HepG2 (cell line): ENCODE data around the gene RARS1. TPM values are rescaled to one million over a fixed set of nuclear protein-coding genes. Genes with fewer than 3 reads are reported as not detected.

Experiments used
- ARID4A ChIP-seq: sonication (generic); formaldehyde crosslinking; IDR thresholded peaks from 2 replicates; pipeline ENCODE4 v1.5.0; 2020; ENCODE audit warnings: mild to moderate bottlenecking, missing genetic modification reagents, borderline replicate concordance
- CENPX ChIP-seq: sonication (generic); formaldehyde crosslinking; IDR thresholded peaks from 2 replicates; pipeline ENCODE4 v1.9.0; 2021; ENCODE audit warnings: mild to moderate bottlenecking, missing genetic modification reagents, moderate library complexity
- HNRNPH1 ChIP-seq: fragments of 200-400 bp; formaldehyde crosslinking; optimal IDR thresholded peaks from 2 replicates; pipeline ENCODE3; 2017; ENCODE audit warnings: mild to moderate bottlenecking, low read depth, low read length
- MAX ChIP-seq: IDR thresholded peaks from 2 replicates; pipeline ENCODE4 v1.6.1; 2012; ENCODE audit warnings: inconsistent platforms
- REST ChIP-seq, 2 experiments: IDR thresholded peaks; 2 replicates each; pipeline ENCODE4 v1.6.1; 2011 to 2012; ENCODE audit warnings: low read length in 2 of 2, borderline replicate concordance in 1 of 2, low read depth in 1 of 2, mild to moderate bottlenecking in 1 of 2, moderate library complexity in 1 of 2
- SIN3A ChIP-seq: IDR thresholded peaks from 2 replicates; pipeline ENCODE4 v1.6.1; 2011; ENCODE audit warnings: low read depth, mild to moderate bottlenecking, control low read depth, low read length, borderline replicate concordance
- ZBTB3 ChIP-seq: sonication (generic); formaldehyde crosslinking; IDR thresholded peaks from 2 replicates; pipeline ENCODE4 v1.4.0; 2020; ENCODE audit warnings: low read depth, mild to moderate bottlenecking, moderate library complexity, missing genetic modification reagents, borderline replicate concordance
- ZEB1 ChIP-seq: IDR thresholded peaks from 2 replicates; pipeline ENCODE4 v1.6.1; 2012; ENCODE audit warnings: mild to moderate bottlenecking, low read depth, inconsistent platforms; ENCODE audit not compliant: insufficient replicate concordance
- ZNF660 ChIP-seq: sonication (generic); formaldehyde crosslinking; IDR thresholded peaks from 2 replicates; pipeline ENCODE4 v1.5.1; 2020; ENCODE audit warnings: mild to moderate bottlenecking, low read depth, missing genetic modification reagents, borderline replicate concordance
- ZNF777 ChIP-seq: sonication (generic); formaldehyde crosslinking; IDR thresholded peaks from 2 replicates; pipeline ENCODE4 v1.4.0; 2020; ENCODE audit warnings: missing genetic modification reagents
- ZSCAN21 ChIP-seq: sonication (generic); formaldehyde crosslinking; IDR thresholded peaks from 2 replicates; pipeline ENCODE4 v1.8.0; 2022; ENCODE audit warnings: mild to moderate bottlenecking, missing genetic modification reagents, moderate library complexity, borderline replicate concordance
- ZSCAN29 ChIP-seq: sonication (generic); formaldehyde crosslinking; conservative IDR thresholded peaks from 2 replicates; pipeline ENCODE4 v1.4.0; 2020; ENCODE audit warnings: mild to moderate bottlenecking, missing genetic modification reagents
- polyA plus RNA-seq, 8 experiments: library from polyadenylated mRNA; depleted of rRNA in 3 of 8; stranded (reverse) in 7 of 8; unstranded in 1 of 8; fragments of >200 nt; fragmentation: Illumina TruSeq in 4 of 8; extraction: Trizol in 4 of 8; gene quantifications; 2 replicates each; pipeline versions ENCODE4 v1.2.1 to v1.2.3, GENCODE V29; 2011 to 2016; ENCODE audit warnings: low read depth in 4 of 8, missing spikeins in 1 of 8, mixed read lengths in 1 of 8; ENCODE audit not compliant: insufficient read depth in 1 of 8
- total RNA-seq, 5 experiments: library from RNA; depleted of rRNA; stranded (reverse); fragments of >200 nt; fragmentation: Illumina TruSeq; extraction: Trizol; gene quantifications; 2 replicates each; pipeline ENCODE4 v1.2.3, GENCODE V29; 2016; ENCODE audit warnings: low read depth in 1 of 5

Gene RARS1
- total and polyA plus RNA-seq, 2 of the 13 experiments (the other 11 are each of a cell fraction or from before 2014, with no cell fraction given): 54.6 to 170 TPM

GRCh38 chr5:168529374-168530234 is 43.3 kb downstream of the RARS1 start (continued):
- TF ChIP-seq REST (IDR thresholded peaks at IDR 0.05; ENCODE audit: borderline replicate concordance in 1 of 2, low read depth in 1 of 2, low read length in 2 of 2) (peak in 1 of 2 experiments; percentile 18; a peak in 2 of 4 replicates), SIN3A (no peak), ZSCAN29 (CRISPR knock-in tag) (no peak), ZNF777 (CRISPR knock-in tag) (no peak), ZBTB3 (CRISPR knock-in tag) (no peak), MAX (0 out of 2 replicates have a peak, but pooled peaks have one; percentile 26), ZNF660 (CRISPR knock-in tag) (no peak), ZEB1 (no peak), HNRNPH1 (no peak), ZSCAN21 (CRISPR knock-in tag) (peak; percentile 32; the same call in 1 of the 2 replicates), CENPX (CRISPR knock-in tag) (no peak), ARID4A (CRISPR knock-in tag) (0 out of 2 replicates have a peak, but pooled peaks have one; percentile 14)
- TF ChIP-seq, all 625 proteins: peak for 5
